Activated CD8-positive, alpha-beta memory T cell treated with anti-CD3 and anti-CD28 coated beads, Interleukin-2, amount 50 U/mL, for 1 hour (primary cell): ENCODE results near the gene BEX3.

Source experiments
- DNase-seq: peaks from one replicate; pipeline ENCODE4 v3.0.0-alpha.2; 2020; ENCODE audit errors: extremely low read depth

BEX3 gene

GRCh38 chrX:103423955-103424638, 47.8 kb downstream of the BEX3 start:
- no peak for DNase-seq
